Stimulated activated CD4-positive, alpha-beta T cell treated with anti-CD3 and anti-CD28 coated beads, Interleukin-1b, Interleukin-23, amount 100 ng/mL, for 4 hours (primary cell): ENCODE measurements around the gene FIBP.
A peak's percentile ranks its signal among the peaks of the same experiment; 100 is the strongest.

Source experiments
- DNase-seq, 2 donors: peaks; one replicate each; pipeline ENCODE4 v3.0.0-alpha.2; 2020; ENCODE audit warnings: low read depth in 2 of 2

The FIBP gene

DNA sequence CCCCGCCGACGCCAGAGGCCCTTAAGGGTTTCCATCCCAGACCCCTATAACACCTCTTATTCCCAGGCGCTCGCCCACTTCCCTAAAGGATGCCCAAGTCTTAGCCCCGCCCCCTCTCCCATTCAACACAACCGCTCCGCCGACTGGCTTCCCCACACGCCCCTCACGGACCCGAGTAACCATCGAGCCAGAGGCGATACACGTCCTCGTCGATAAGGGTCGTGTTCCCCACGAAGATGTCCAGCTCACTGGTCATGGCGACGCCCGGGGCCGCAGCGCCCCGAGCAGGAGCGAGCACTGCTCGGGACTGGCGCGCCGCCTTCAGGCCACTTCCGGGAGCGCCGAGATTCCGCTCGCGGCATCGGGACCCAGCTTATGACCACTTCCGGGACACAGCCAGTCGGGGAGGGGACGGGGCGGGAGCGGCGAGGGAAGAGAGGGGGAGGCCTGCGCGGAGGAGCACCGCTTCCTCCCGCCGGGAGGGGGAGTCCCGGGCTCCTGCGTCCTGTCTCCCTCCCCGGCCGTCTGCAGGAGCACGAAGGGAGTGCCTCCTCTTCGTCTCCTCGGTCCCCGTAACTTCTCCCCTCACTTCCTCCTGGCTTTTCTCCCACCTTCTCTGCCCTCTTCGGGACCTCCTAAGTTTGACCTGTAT lies at the start of gene FIBP:
FIBP (minus strand) TSS at position 309 of the 652 bp plus-strand sequence; CDS start at position 256, 53 bp downstream.
- DNase-seq, result peak; percentile 91 to 95

GRCh38 chr11:65937766-65938165 lies 49.5 kb upstream of the FIBP start:
- no peak for DNase-seq

DNA sequence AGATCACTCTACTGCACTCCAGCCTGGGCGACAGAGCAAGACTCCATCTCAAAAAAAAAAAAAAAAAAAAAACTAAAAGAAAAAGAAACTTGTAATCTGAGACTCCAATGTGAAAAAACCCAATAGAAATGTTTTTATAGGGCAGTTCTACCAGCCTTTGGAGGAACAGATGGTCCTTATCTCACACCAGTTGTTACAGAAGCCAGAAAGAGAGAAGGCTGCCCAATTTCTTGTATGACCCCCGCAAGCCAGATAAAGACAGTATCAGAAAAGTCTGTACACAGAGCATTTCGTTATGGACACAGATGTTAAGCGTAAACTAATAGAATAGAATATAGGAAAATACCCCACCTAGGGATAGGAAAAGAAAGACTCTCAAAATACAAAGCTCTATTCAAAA lies 45.7 kb upstream of the FIBP start:
- DNase-seq, result no peak

DNA sequence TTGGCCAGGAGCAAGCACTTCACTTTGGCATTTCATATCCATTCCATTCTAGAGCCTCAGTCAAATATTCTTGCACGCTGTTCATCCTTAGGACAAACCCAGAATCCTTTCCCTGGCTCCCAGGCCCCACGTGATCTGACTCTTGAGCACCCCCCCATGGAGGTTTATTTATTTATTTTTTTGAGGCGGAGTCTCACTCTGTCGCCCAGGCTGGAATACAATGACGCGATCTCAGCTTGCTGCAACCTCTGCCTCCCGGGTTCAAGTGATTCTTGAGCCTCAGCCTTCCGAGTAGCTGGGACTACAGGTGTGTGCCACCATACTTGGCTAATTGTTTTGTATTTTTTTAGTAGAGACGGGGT lies 44.3 kb upstream of the FIBP start:
- no peak for DNase-seq

GRCh38 chr11:65931773-65932557 lies 43.7 kb upstream of the FIBP start:
- DNase-seq, result no peak

DNA sequence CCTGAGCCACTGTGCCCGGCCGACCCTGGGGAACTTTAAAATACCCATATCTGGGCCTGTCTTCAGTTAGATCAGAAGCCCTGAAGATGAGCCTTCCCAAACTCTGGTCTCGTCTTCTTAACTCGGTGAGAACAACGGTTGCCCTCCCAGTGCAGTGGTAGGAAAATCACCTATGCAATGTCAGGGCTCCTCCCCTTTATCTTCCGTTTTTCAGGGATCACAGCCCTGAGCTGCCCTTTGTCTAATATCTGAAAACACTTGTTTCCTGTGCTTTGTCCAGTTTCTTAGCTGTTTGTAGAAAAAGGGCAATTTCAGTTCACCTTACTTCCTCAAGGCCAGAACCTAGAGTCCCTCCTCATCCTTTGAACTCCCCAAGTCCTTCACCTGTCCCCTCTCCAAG lies 40.4 kb upstream of the FIBP start:
- no peak for DNase-seq

DNA sequence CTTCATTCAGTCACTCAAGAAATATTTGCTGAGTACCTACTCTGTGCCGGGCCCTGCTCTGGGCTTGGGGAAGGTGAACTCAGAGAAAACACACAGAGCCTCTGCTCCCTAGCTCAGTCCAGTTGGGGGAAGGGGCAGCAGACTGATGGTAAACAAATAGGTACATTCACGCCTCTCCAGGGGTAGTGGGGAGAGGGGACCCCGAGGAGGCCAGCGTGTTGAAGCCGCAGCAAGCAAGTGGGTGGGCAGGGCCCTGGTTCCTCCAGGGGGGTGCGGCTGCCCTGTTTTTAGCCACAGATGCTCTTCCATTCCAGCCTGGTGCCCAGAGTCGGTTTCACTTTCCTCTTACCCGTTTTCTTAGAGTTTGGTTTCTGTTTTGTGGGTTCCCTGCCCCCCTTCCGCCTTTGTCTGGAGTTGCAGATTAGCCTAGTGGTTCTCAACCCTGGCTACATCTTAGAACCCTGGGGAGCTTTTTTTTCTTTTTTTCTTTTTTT lies 39.7 kb upstream of the FIBP start:
- peak; percentile 47 to 63 for DNase-seq

DNA sequence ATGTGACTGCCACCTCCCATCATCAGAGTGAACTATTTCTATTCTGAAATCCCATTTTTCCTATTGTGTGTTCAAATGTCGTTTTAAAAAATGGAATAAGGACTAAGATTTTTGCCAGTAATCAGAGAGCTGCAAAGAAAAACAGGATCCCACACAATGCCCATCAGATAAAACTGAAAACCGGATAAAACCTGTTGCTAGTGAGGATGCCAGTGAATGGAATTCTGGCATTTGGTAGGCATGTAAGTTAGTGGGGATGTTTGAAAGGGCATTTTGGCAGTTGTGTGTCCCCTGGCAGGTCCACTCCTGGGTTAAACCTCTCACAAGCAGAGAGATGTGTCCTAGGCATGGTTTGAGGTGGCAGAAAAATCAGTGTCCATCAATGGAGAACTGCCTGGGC lies 37.1 kb upstream of the FIBP start:
- no peak for DNase-seq

GRCh38 chr11:65922565-65922964 lies 34.3 kb upstream of the FIBP start:
- no peak for DNase-seq

DNA sequence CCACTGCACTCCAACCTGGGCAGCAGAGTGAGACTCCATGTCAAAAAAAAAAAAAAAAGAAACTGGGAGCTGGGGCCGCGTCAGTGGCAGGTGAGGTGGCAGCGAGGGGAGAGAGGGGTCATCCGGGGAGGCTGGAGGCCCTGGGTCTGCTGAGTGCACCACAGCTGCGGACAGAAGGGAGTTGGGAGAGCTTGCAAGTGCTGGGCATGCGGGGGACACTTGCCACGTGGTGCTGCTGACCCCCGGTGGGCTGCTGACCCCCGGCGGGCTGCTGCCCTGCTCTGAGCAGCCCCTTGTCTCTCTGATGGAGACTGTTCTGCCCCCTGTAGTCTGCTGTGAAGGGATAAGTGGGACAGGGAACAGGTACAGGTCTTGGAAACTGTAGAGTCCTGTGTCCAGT lies 33.6 kb upstream of the FIBP start:
- DNase-seq, result no peak

DNA sequence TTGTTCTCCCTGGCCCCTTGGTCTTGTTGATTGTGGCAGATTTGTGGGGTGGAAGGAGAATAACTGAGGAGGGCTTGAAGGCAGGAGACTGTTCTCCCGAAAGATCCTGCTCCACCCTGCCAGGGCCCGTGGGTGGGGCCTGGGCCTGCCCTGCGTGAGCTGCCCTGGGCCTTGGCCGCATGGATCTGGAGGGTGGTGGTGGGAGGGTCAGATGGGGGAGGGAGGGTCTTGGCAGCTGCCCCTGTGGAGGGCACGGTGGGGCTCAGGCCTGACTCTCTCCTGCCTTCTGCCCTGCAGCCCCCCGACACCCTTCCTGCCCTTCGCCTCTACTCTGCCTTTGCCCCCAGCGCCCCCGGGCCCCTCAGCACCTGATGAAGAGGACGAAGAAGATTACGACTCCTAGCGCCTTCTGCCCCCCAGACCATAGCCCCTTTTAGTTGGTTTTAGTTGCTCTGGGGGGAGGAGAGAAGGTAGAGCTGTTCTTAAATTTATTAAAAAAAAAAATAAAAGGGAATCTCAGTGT lies 32.8 kb upstream of the FIBP start:
- no peak for DNase-seq

DNA sequence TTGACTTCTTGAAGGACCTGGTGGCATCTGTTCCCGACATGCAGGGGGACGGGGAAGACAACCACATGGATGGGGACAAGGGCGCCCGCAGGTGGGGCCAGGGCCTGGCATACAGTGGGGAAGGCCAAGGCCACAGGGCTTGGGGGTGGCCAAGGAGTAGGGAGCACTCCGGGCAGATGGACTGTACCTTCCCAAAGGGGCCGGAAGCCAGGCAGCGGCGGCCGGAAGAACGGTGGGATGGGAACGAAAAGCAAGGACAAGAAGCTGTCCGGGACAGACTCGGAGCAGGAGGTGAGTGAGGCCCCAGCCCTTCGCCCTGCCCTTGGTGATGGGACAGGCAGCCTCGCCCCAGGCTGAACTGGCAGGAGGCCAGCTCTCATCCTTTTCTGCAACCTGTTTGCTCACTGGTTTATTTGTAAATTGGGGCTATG lies 32.1 kb upstream of the FIBP start:
- no peak for DNase-seq

GRCh38 chr11:65919573-65920371 lies 31.5 kb upstream of the FIBP start:
- DNase-seq, result peak in 1 of 2 donors; percentile 42

DNA sequence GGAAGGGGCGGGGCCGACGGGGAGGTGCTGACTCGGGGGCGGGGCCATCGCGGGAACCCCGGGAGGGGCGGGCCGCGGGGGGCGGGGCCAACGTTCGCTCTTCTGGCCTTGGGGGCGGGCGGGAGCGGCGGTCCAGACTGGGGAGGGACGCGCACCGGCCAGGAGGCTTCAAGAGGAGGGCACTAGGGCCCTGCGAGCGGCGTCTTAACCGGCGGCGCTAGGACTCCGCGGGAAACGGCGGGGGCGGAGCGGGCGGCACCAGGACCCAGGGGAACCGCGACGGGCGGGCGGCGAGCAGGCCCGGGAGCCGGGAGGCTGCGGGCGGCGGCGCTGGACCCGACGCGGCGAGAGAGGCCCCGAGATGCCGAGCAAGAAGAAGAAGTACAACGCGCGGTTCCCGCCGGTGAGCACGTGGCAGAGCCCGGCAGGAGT lies 30.9 kb upstream of the FIBP start, which contains the start of gene DRAP1:
DRAP1 (plus strand) TSS at position 286 of the 432 bp plus-strand sequence; CDS start at position 362, 76 bp downstream.
- DNase-seq, result peak; percentile 99 to 100

DNA sequence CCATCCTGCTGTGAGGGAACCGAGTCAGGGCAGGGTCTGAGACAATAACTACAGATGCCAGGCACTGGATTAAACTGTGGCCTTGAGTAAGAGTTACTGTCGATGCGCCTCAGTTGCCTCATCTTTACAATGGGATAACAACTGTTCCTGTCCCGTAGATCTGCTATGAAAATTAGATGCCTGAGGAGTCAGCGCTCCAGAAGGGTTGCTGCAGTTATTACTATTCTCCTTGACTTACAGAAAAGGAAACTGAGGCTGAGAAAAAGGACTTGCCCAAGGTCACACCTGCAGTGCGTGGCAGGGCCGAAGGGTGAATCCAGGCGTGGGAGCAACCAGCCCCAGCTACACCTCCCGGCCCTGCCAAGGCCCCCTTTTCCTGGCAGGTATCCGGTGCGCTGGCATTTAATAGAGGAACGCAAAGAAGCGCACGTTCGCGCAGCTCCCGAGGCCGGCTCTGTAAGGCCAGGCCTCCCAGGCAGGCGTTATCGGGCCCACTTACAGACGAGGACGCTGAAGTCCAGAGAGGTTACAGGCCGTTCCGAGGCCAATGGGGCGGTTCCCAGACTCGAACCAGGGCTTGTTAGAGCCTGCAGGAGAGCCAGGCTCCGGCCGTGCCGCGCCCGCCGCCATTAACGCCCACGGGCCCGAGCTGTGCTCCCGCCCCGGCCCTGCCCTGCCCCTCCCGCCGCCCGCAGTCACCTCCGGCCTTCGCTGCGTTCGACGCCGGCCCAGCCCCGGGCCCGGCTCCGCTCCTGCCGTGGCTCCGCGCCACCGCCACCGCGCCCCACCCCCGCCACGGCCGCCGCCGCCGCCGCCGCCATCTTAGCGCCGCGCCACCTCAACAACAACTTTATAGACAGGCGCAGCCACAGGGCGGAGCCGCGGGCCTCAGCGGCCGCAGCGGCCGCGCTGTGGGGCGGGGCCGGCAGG lies 30.2 kb upstream of the FIBP start, which contains the start of gene C11orf68:
C11orf68 (minus strand) TSS at position 852 of the 930 bp plus-strand sequence; CDS start at position 821, 31 bp downstream.
- DNase-seq, result no peak

DNA sequence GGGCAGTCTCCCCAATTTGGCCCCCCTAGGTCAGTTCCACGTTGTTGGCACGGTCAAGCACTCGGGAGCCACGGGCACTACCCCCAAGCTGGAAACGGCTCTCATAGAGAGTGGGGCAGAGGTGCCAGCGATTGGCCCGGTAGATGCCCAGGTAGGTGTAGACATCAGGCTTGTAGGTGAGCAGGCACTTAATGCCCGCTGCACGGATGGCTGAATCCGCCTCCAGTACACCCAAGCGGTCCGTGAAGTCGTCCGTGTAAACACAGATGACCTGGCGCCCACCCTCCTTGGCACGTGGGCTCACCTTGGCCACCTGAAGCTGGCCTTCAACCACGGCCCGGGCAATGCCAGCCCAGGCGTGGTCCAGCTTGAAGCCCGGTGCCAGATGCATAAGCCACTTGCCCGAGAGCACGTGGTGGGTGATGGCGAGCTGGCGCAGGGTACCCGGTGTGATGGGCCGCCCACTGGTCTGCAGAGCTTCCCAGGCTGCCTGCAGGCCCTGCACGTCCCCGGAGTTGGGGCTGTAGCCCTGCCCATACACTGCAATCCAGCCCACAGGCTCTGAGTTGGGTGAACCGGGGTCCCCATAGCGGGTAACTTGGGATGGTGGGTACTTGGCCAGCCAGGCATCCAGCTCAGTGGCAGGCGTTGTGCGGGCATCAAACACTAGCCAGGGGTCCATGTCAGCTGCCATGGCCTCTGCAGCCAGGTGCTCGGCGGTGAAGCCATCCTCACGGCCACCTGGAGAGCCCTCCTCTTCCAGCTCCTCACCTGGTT lies 29.4 kb upstream of the FIBP start:
- DNase-seq, result no peak

- DNase-seq, result no peak
Measured at GRCh38 chr11:65917077-65917433, 28.8 kb upstream of the FIBP start.

DNA sequence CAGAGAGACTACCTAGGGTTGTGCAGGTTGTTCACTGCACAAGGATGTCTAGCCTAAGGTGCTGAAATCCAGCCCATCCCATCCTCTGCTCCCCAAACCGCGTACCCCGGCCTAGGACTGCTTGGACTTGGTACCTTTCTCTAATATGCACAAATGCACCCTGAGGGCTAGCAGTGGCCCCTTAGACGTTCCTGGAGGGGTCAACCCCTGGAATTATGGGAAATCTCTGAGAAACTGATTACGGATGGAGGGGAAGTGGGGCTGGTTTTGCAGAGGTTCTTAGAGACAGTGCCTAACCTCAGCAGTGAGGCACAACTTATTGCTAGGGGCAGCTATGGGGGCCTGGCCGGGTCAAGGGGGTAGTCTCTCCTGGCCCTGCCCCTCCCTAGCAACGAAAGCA lies 28.1 kb upstream of the FIBP start:
- DNase-seq, result no peak

GRCh38 chr11:65915821-65916251 lies 27.6 kb upstream of the FIBP start:
- no peak for DNase-seq
